ENCODE data around the gene KRT83. TPM values are rescaled to one million over a fixed set of nuclear protein-coding genes. Genes with fewer than 3 reads are reported as not detected.

Gene KRT83
- total RNA-seq, 4 donors from 2014 or later: 10.3 to 97.1 (median 33.9) TPM; not detected in 1

DNA sequence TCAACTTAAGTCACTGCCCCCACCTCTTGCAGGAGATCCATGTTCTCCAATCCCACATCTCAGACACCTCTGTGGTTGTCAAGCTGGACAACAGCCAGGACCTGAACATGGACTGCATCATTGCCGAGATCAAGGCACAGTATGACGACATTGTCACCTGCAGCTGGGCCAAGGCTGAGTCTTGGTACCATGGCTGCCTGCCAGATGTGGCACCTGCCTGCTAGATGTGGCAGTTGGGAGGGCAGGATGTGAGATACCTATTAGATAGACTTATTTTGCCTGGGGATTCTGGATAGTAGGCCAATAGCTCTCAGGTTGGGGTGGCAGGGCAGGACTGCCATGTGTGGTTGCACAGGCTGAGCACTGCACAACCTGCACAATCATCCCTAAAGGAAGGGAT lies 54.7 kb downstream of the KRT83 start:
- peak in 1 of 2 donors; percentile 55 for DNase-seq (ENCODE audit: low spot score in 2 of 2)
- H3K4me3 ChIP-seq: no peak overlapping the region
- H3K9me3 ChIP-seq: no peaks in the 10 kb centered on the region
- TF ChIP-seq EP300 (IDR thresholded peaks at IDR 0.05) (no peak), POLR2A (IDR thresholded peaks at IDR 0.05) (no peak), POLR2AphosphoS5 (IDR thresholded peaks at IDR 0.05) (no peak)
- TF ChIP-seq, protein P1, sequence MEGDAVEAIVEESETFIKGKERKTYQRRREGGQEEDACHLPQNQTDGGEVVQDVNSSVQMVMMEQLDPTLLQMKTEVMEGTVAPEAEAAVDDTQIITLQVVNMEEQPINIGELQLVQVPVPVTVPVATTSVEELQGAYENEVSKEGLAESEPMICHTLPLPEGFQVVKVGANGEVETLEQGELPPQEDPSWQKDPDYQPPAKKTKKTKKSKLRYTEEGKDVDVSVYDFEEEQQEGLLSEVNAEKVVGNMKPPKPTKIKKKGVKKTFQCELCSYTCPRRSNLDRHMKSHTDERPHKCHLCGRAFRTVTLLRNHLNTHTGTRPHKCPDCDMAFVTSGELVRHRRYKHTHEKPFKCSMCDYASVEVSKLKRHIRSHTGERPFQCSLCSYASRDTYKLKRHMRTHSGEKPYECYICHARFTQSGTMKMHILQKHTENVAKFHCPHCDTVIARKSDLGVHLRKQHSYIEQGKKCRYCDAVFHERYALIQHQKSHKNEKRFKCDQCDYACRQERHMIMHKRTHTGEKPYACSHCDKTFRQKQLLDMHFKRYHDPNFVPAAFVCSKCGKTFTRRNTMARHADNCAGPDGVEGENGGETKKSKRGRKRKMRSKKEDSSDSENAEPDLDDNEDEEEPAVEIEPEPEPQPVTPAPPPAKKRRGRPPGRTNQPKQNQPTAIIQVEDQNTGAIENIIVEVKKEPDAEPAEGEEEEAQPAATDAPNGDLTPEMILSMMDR (IDR thresholded peaks at IDR 0.05): no peak
- 87% methylated on average over 2 of the region's 2 CpGs for WGBS
- peaks cover 19% of the 10 kb centered on the region for H3K27me3 ChIP-seq
- peaks cover 3% of the 10 kb centered on the region for H3K4me1 ChIP-seq
- no peaks in the 10 kb centered on the region for H3K36me3 ChIP-seq
- H3K27ac ChIP-seq: no peak overlapping the region

DNA sequence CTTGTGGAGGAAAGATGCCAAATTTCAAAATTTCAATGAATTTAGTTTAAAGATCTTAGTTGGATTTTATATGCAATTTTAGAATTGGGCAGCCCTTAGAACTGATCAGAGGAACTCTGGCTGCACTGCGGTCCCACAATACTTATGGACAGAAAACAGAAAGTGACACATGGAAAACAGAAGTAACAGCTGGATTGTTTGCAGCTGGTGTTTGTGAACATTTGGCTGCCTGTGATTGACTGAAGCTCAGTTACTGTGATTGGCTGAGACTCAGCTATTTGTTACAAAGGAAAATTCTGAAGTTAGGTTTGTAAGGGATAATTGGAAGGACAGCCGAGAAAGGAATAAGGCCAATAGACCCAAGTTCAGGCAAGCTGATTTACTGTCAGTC lies 56.8 kb downstream of the KRT83 start:
- Histone ChIP-seq H3K27ac (no peak overlapping the region), H3K27me3 (peaks cover 16% of the 10 kb centered on the region), H3K36me3 (no peaks in the 10 kb centered on the region), H3K4me3 (no peak overlapping the region), H3K4me1 (peaks cover 3% of the 10 kb centered on the region), H3K9me3 (no peaks in the 10 kb centered on the region)
- DNase-seq (ENCODE audit: low spot score in 2 of 2): peak in 1 of 2 donors; percentile 5
- no peak for TF ChIP-seq EP300 (IDR thresholded peaks at IDR 0.05)
- WGBS: 69% methylated on average over 2 of the region's 2 CpGs

Other genes starting within 250 kb of the KRT83 start
- gene SMIM41, start 241.7 kb downstream of the KRT83 start, total RNA-seq: under 1 TPM in 2 of 4 donors, not detected in 2; 0.51 to 0.57 TPM
- gene KRT80, start 129.4 kb downstream of the KRT83 start, total RNA-seq: 100 to 1,000 TPM in 3 of 4 donors, 10 to 100 TPM in 1; 78.6 to 293 (median 185) TPM
- gene KRT7, start 88.2 kb downstream of the KRT83 start, total RNA-seq: 100 to 1,000 TPM in 3 of 4 donors, 10 to 100 TPM in 1; 95.8 to 176 (median 123) TPM
- gene KRT86, start 46.8 kb downstream of the KRT83 start, total RNA-seq: 100 to 1,000 TPM in 1 of 4 donors, 10 to 100 TPM in 2, 1 to 10 TPM in 1; 1.0 to 289 (median 37.0) TPM
- gene KRT81, start 29.9 kb downstream of the KRT83 start, total RNA-seq: 100 to 1,000 TPM in 1 of 4 donors, 10 to 100 TPM in 2, under 1 TPM in 1; 0.72 to 346 (median 21.0) TPM
- gene KRT85, start 46.1 kb upstream of the KRT83 start, total RNA-seq: 100 to 1,000 TPM in 2 of 4 donors, 10 to 100 TPM in 1, 1 to 10 TPM in 1; 4.2 to 766 (median 96.1) TPM
- 1 to 10 TPM in 1 of 4 donors, under 1 TPM in 2, not detected in 1; 0.49 to 2.1 (median 0.65) TPM for gene KRT84, start 64.3 kb upstream of the KRT83 start, total RNA-seq
- gene KRT82, start 84.9 kb upstream of the KRT83 start, total RNA-seq: 10 to 100 TPM in 1 of 4 donors, 1 to 10 TPM in 3; 1.3 to 40.7 (median 7.6) TPM
- gene KRT75, start 113.0 kb upstream of the KRT83 start, total RNA-seq: 10 to 100 TPM in 3 of 4 donors, 1 to 10 TPM in 1; 3.3 to 67.9 (median 21.2) TPM
- gene KRT6B, start 130.7 kb upstream of the KRT83 start, total RNA-seq: 100 to 1,000 TPM in 3 of 4 donors, 10 to 100 TPM in 1; 44.8 to 765 (median 249) TPM
- gene KRT6C, start 152.4 kb upstream of the KRT83 start, total RNA-seq: 10 to 100 TPM in 2 of 4 donors, 1 to 10 TPM in 1, not detected in 1; 7.8 to 23.7 (median 14.8) TPM
- 1,000 to 10,000 TPM in 1 of 4 donors, 100 to 1,000 TPM in 2, 10 to 100 TPM in 1; 57.7 to 1,258 (median 594) TPM for gene KRT6A, start 171.9 kb upstream of the KRT83 start, total RNA-seq
- gene KRT5, start 199.0 kb upstream of the KRT83 start, total RNA-seq: 1,000 to 10,000 TPM; 3,026 to 9,625 (median 8,067) TPM
- 100 to 1,000 TPM in 1 of 4 donors, 10 to 100 TPM in 2, 1 to 10 TPM in 1; 5.5 to 231 (median 70.8) TPM for gene KRT71, start 231.7 kb upstream of the KRT83 start, total RNA-seq

Data from suprapubic skin (tissue), 4 donors.